Ectodermal cell (in vitro differentiated cells): Measurements from ENCODE around the gene MTHFSD.

Experiments used
- H3K27ac ChIP-seq: 2 replicates; pipeline ENCODE4 v1.7.0; 2013; ENCODE audit warnings: mild to moderate bottlenecking, low read depth, low read length; ENCODE audit not compliant: insufficient read depth, poor library complexity, severe bottlenecking
- H3K27me3 ChIP-seq: 2 replicates; pipeline ENCODE4 v1.7.0; 2013; ENCODE audit warnings: mild to moderate bottlenecking, low read length; ENCODE audit not compliant: insufficient read depth, control insufficient read depth, poor library complexity, severe bottlenecking
- H3K36me3 ChIP-seq: one replicate; pipeline ENCODE4 v1.7.0; 2013; ENCODE audit warnings: low read length; ENCODE audit not compliant: control insufficient read depth, insufficient read depth
- H3K4me1 ChIP-seq: one replicate; pipeline ENCODE4 v1.7.0; 2013; ENCODE audit warnings: low read length; ENCODE audit not compliant: control insufficient read depth, insufficient read depth
- H3K4me3 ChIP-seq: 2 replicates; pipeline ENCODE4 v1.7.0; 2013; ENCODE audit warnings: low read depth, low read length, control low read depth; ENCODE audit not compliant: insufficient read depth
- H3K9me3 ChIP-seq: 2 replicates; pipeline ENCODE4 v1.7.0; 2013; ENCODE audit warnings: mild to moderate bottlenecking, low read length, moderate library complexity; ENCODE audit not compliant: control insufficient read depth
- WGBS, 2 experiments: methylation state at CpG; one replicate each; pipeline ENCODE4 v1.1.7; 2013; ENCODE audit warnings: missing lambda C conversion rate in 2 of 2; 5-methylcytosine and 5-hydroxymethylcytosine counted together

Gene MTHFSD

DNA sequence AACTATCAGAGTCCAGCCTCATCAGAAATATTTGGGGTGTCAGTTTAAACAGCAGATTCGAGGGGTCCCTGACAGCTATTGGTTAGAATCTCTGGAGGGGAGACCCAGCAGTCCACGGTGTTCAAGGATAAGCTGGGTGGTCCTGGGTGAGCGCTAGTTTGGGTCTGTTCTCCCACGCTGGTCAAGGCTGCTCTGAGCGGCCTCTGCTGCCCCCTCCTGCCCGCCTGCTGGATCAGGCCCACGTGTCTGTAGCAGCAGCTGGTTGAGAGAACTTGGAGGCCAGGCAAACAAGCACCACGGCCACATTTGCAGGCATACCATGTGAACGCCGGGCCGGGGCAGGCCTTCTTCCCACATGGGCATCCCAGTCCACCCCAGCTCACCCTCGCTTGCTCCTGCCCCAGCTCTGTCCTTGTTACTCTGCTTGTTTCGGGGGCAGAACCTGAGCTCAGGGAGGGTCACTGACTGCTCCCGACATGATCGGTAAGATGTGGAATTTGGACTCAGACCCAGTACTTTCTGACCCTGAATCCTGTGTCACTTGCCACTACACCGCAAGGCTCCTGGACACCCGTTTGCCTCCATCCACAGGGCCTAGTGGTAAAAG is 37.3 kb downstream of the MTHFSD start:
- 30% methylated on average over 17 of the region's 17 CpGs for WGBS, 2 experiments
- no peaks in the 10 kb centered on the region for H3K36me3 ChIP-seq
- no peak overlapping the region for H3K4me3 ChIP-seq
- no peaks in the 10 kb centered on the region for H3K4me1 ChIP-seq
- H3K27me3 ChIP-seq = peaks cover 82% of the 10 kb centered on the region
- no peak overlapping the region for H3K27ac ChIP-seq
- no peaks in the 10 kb centered on the region for H3K9me3 ChIP-seq

DNA sequence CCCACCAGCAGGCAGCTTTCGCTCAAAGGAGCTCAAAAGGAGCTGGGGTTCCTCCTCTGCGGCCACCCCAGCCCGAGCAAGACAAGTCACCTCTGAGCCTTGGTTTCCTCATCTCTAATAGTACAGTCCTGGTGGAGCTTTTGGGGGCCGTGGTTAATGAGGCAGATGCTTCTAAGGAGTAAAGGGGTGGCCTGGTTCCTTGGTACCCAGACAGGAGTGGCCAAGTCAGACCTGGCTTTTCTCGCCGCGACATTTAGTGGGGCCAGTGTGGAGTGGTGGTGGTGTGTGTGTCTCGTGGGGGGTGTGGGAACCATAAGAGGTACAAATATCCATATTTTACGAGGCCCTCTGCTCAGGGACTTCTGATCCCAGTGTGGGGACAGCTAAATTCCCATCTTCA is 38.0 kb downstream of the MTHFSD start:
- peaks cover 89% of the 10 kb centered on the region for H3K27me3 ChIP-seq
- 42 to 46% methylated on average over 8 to 9 of the region's 9 CpGs for WGBS, 2 experiments

DNA sequence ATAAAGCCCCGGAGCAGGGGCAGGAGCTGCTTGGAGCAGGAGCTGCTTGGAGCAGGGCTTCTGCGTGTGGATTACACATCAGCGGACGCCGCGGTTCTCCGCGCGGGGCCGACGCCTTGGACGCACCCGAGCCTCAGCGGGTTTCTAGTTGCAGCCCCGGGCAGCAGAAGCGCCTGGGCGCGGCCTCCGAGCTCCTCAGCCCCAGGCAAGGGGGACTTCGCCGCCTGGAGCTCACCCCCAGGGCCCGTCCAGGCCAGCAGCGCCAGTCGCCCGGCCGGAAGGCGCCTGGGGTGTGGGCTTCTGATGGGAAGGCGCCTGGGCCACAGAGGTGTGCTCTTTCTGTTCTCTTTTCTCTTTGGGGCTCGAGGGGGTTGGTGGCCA is 38.4 kb downstream of the MTHFSD start:
- Histone ChIP-seq H3K4me1 (no peaks in the 10 kb centered on the region), H3K27ac (no peak overlapping the region), H3K9me3 (no peaks in the 10 kb centered on the region), H3K4me3 (no peak overlapping the region), H3K36me3 (no peaks in the 10 kb centered on the region), H3K27me3 (peaks cover 92% of the 10 kb centered on the region)
- WGBS, 2 experiments = 2 to 3% methylated on average over 29 of the region's 29 CpGs

More for the DNA sequence above, 38.0 kb downstream of the MTHFSD start:
- H3K36me3 ChIP-seq = no peaks in the 10 kb centered on the region
- H3K9me3 ChIP-seq = no peaks in the 10 kb centered on the region
- no peak overlapping the region for H3K4me3 ChIP-seq
- H3K4me1 ChIP-seq = no peaks in the 10 kb centered on the region
- no peak overlapping the region for H3K27ac ChIP-seq

DNA sequence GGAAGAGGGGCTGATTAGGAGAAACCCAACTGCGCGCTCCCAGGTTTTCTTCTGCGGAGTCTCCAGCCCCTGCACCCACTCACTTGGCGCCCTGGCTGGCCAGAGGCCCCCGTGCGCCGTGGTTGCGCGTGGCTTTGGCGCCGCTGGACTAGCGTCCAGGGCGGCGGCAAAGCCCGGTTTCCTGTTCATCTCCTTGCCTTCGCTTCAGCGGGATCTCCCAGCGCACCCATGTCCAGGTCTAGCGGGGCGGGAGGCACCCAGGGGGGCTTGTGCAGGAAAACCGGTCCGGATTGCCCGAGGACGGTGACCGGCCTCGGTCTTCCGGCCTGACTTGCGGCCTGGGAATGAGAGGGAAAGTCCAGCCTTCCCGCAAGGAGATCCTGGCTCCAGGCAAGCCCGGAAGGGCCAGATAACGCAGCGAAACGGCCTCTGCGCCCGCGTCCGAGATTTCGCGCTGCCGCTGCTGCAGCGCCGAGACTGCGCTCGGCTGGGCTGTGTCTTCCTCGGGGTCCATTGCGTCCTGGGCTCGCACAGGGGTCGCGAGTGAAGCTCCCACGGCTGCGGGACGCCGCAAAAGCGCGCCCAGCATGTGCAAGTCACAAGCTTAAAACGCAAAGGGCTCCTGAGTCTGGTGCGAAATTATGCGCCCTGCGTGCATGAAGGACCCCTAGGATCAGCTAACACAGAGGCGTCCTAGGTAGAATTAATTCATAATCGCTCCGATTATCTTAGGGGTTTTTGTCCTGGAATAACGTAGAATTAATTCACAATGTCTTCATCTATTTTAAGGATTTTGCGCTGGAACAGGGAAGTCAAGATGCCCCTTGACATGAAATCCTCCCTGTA is 39.0 kb downstream of the MTHFSD start:
- Histone ChIP-seq H3K36me3 (no peaks in the 10 kb centered on the region), H3K4me1 (no peaks in the 10 kb centered on the region), H3K9me3 (no peaks in the 10 kb centered on the region), H3K27me3 (peaks cover 96% of the 10 kb centered on the region), H3K27ac (no peak overlapping the region), H3K4me3 (no peak overlapping the region)
- 3% methylated on average over 64 of the region's 64 CpGs for WGBS, 2 experiments

DNA sequence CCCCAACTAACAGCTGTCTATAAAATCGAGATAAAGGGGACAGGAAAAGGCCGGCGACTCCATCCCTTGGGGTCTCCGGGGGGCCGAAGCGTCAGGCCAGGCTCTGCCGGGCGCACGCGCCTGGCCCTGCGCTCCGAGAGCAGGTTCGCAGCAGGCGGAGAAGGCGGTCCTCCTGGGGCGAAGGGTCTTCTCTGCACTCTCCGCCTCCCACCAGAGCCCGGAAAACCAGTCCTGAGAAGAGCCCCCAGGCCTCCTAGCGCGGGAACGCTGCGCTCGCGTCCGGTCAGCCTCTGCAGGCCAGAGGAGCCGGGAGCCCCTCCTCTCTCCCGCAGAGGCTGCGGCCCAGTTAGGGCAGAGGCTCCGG is 39.6 kb downstream of the MTHFSD start:
- 1% methylated on average over 29 of the region's 29 CpGs for WGBS, 2 experiments
- H3K27ac ChIP-seq = no peak overlapping the region
- no peaks in the 10 kb centered on the region for H3K9me3 ChIP-seq
- H3K4me3 ChIP-seq = no peak overlapping the region
- no peaks in the 10 kb centered on the region for H3K36me3 ChIP-seq
- H3K27me3 ChIP-seq = peaks cover 98% of the 10 kb centered on the region
- no peaks in the 10 kb centered on the region for H3K4me1 ChIP-seq

DNA sequence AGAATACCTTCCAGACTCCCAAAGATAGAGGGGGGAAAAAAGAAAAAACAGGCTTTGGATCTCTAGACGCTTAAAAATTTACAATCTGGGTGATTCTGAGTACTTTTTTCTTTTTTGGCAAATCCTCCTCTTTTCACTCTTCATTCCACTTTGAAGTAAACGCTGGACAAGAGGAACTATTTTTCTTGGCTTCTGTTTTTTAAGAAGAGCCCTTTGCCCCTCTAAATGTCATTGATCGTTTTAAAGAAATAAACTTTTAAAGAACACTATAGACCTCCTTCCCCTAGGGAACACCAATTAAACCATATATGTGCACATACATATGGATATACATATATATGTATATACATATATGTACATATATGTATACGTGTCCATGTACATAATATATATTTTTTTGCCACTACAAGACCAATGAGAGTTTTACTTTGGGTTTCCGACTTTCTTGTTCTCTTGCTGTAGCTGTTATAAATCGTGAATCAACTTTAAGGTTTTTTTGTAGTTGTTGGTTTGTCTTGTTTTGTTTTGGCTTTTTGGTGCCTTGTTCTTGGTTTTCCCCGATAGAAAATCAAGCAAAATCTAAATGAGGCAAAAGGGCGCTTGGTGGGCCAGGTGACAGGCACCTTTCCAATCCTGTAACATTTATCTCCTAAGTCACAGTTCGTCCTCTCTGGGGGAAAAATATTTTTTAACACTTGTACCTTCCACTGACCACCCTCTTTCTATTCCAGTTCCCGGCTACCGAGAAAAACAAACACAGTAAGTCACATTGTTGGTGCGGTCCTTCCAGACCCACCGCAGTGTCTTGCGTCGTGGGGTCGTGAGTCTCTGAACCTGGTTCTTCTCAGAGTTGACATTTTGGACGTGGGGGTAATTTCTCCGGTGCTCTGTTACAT is 40.3 kb downstream of the MTHFSD start:
- Histone ChIP-seq H3K27me3 (peaks cover 100% of the 10 kb centered on the region), H3K9me3 (no peaks in the 10 kb centered on the region), H3K4me3 (no peak overlapping the region), H3K36me3 (no peaks in the 10 kb centered on the region), H3K4me1 (peaks cover 4% of the 10 kb centered on the region), H3K27ac (no peak overlapping the region)
- 14 to 17% methylated on average over 15 to 17 of the region's 18 CpGs for WGBS, 2 experiments

DNA sequence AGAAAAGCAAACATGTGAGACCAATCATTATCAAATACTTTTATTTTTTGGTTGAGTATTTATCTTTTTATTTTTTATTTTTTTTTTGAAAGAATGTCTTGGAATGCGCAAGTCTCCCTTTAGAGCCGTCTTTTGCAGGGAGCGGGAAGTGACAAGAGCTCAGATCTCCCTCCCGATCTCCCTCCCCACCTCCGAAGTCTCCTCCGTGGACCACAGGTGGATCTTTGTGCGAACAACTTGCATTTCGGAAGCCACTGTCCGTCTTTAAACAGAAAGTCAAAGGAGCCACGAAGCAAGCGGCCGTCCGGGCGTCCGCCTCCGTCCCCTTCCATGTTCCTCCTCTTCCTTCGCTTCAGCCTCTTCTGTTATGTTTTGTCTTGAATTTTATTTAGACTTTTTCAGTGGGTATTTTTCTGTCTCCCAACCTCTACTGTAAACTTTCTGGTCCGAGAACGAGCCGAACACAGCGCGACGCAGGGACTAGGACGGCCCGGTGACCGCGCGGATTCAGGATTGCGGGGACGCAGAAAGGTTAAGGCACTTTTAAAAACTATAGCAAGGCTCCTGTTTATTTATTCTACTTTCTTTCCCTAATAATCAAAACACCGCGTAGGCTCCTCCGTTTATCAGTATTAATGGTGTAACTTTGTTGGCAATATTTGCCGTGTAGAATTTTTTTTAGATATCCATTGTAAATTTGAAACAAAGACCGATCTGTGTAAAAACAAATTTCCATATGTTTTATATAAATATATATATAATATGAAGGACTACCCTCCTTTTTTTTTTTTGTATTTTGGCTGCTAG is 41.4 kb downstream of the MTHFSD start:
- peaks cover 10% of the 10 kb centered on the region for H3K4me1 ChIP-seq
- WGBS, 2 experiments = 4% methylated on average over 30 to 31 of the region's 35 CpGs
- peaks cover 100% of the 10 kb centered on the region for H3K27me3 ChIP-seq
- no peak overlapping the region for H3K27ac ChIP-seq
- no peaks in the 10 kb centered on the region for H3K9me3 ChIP-seq
- no peak overlapping the region for H3K4me3 ChIP-seq
- H3K36me3 ChIP-seq = no peaks in the 10 kb centered on the region

DNA sequence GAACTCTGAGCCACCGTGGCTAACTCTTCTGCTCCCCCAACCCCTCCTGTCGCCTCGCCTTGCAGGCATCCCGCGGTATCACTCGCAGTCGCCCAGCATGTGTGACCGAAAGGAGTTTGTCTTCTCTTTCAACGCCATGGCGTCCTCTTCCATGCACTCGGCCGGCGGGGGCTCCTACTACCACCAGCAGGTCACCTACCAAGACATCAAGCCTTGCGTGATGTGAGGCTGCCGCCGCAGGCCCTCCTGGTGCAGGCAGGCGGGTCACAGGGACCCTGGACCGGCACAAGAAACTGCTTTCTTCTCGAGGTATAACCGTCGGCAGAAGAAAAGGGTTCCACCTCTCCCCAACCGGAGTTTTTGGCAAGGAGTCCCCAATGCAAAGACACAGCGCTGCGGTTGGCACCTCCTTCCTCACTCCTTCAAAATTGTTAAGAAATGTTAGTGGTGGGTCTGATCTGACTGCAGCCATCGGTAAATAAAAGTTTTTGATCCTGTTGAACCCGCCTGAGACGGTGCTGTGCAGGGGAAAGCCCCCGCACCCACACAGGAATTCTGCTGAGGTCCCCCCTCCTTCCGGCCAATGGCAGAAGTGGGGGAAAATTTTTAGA is 42.1 kb downstream of the MTHFSD start:
- H3K36me3 ChIP-seq = no peaks in the 10 kb centered on the region
- WGBS, 2 experiments = 1% methylated on average over 28 to 29 of the region's 29 CpGs
- H3K4me1 ChIP-seq = peaks cover 10% of the 10 kb centered on the region
- no peaks in the 10 kb centered on the region for H3K9me3 ChIP-seq
- no peak overlapping the region for H3K4me3 ChIP-seq
- H3K27ac ChIP-seq = no peak overlapping the region
- H3K27me3 ChIP-seq = peaks cover 100% of the 10 kb centered on the region

DNA sequence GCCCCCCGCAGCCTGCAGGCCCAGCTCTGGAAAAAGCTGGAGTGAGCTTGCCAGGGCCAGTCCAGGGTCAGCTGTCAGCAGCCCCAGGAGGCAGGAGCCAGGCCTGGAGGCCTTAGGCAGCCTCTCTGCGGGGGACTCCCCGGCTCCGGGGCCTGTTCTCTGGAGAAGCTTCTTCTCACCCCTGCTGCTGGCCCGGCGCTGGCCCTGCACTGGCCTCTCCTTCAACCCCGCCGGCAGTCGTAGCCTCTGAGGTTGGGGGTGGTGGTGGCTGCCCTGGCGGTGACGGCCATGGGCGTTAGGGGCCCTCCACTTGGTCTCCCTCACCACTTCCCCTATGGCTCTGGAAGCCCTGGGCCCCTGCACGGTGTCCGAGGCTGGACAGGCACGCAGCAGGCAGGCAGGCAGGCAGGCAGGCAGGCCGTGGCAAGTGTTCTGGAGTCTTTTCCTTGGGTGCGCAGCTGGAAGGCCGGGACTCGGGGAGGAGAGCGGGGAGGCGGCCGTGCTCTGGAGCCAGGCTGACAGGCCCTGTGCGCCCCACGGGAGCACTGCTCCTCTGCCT is 42.7 kb downstream of the MTHFSD start:
- Histone ChIP-seq H3K27ac (no peak overlapping the region), H3K4me3 (no peak overlapping the region), H3K9me3 (no peaks in the 10 kb centered on the region), H3K27me3 (peaks cover 100% of the 10 kb centered on the region), H3K4me1 (peaks cover 13% of the 10 kb centered on the region), H3K36me3 (no peaks in the 10 kb centered on the region)
- WGBS, 2 experiments = 2 to 3% methylated on average over 24 of the region's 24 CpGs
